Ectodermal cell (in vitro differentiated cells): Measurements from ENCODE around the gene ACOT12.

Experiments
- H3K27ac ChIP-seq: 2 replicates; pipeline ENCODE4 v1.7.0; 2013; ENCODE audit warnings: mild to moderate bottlenecking, low read depth, low read length; ENCODE audit not compliant: insufficient read depth, poor library complexity, severe bottlenecking
- H3K27me3 ChIP-seq: 2 replicates; pipeline ENCODE4 v1.7.0; 2013; ENCODE audit warnings: mild to moderate bottlenecking, low read length; ENCODE audit not compliant: insufficient read depth, control insufficient read depth, poor library complexity, severe bottlenecking
- H3K36me3 ChIP-seq: one replicate; pipeline ENCODE4 v1.7.0; 2013; ENCODE audit warnings: low read length; ENCODE audit not compliant: control insufficient read depth, insufficient read depth
- H3K4me1 ChIP-seq: one replicate; pipeline ENCODE4 v1.7.0; 2013; ENCODE audit warnings: low read length; ENCODE audit not compliant: control insufficient read depth, insufficient read depth
- H3K4me3 ChIP-seq: 2 replicates; pipeline ENCODE4 v1.7.0; 2013; ENCODE audit warnings: low read depth, low read length, control low read depth; ENCODE audit not compliant: insufficient read depth
- H3K9me3 ChIP-seq: 2 replicates; pipeline ENCODE4 v1.7.0; 2013; ENCODE audit warnings: mild to moderate bottlenecking, low read length, moderate library complexity; ENCODE audit not compliant: control insufficient read depth
- WGBS, 2 experiments: methylation state at CpG; one replicate each; pipeline ENCODE4 v1.1.7; 2013; ENCODE audit warnings: missing lambda C conversion rate in 2 of 2; 5-methylcytosine and 5-hydroxymethylcytosine counted together

The ACOT12 gene

GRCh38 chr5:81401266-81401665, 7.3 kb upstream of the ACOT12 start:
- Histone ChIP-seq H3K27me3 (no peaks in the 10 kb centered on the region), H3K36me3 (no peaks in the 10 kb centered on the region), H3K27ac (no peak overlapping the region), H3K4me3 (no peak overlapping the region), H3K4me1 (no peaks in the 10 kb centered on the region), H3K9me3 (no peaks in the 10 kb centered on the region)
- 89 to 92% methylated on average over 11 of the region's 11 CpGs for WGBS, 2 experiments

GRCh38 chr5:81400375-81400774, 6.4 kb upstream of the ACOT12 start:
- 75 to 88% methylated on average over 2 of the region's 2 CpGs for WGBS, 2 experiments
- no peak overlapping the region for H3K4me3 ChIP-seq
- H3K36me3 ChIP-seq = no peaks in the 10 kb centered on the region

DNA sequence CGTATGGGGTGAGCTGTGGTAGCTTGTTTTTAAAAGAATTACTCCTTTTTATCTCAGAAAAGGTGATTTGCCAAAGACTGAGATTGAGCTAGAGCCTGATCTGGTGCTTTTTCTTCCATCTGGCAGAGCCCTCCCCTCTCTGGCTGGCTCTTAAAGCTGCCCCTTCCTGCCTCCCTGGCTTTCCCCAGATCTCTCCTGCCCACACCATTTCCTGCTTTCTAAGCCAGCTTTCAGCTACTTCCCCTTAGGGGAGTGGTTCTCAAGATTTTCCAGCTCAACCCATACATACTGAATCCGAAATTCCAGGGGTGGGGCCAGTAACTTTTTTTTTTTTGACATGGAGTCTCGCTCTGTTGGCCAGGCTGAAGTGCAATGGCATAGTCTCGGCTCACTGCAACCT, 4.8 kb upstream of the ACOT12 start:
- WGBS, 2 experiments = 88 to 94% methylated on average over 4 of the region's 4 CpGs

More at GRCh38 chr5:81400375-81400774, 6.4 kb upstream of the ACOT12 start:
- H3K9me3 ChIP-seq = no peaks in the 10 kb centered on the region
- H3K27me3 ChIP-seq = no peaks in the 10 kb centered on the region
- H3K4me1 ChIP-seq = no peaks in the 10 kb centered on the region
- no peak overlapping the region for H3K27ac ChIP-seq

DNA sequence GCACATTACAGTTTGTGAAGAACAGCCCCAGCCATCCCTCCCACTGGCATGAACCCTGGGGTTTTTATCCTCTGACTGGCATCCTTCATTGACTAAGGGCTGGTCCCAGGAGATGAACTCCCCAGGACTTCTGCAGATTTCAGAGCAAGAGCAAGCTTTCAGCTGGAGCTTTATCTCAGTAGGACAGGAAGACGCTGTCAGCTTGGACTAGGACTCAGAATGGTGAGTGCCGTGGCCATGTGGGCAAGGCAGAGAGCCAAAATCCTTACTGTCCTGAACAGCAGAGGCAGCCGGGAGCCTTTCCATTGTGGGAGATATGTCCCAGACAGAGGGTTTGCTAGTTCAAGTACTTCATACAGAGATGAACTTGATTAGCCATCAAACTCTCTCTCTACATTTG, 3.2 kb upstream of the ACOT12 start:
- H3K4me1 ChIP-seq = no peaks in the 10 kb centered on the region
- no peak overlapping the region for H3K4me3 ChIP-seq
- H3K27me3 ChIP-seq = peaks cover 21% of the 10 kb centered on the region
- 60 to 67% methylated on average over 3 of the region's 3 CpGs for WGBS, 2 experiments
- H3K36me3 ChIP-seq = no peaks in the 10 kb centered on the region
- no peaks in the 10 kb centered on the region for H3K9me3 ChIP-seq
- H3K27ac ChIP-seq = no peak overlapping the region

More for the DNA sequence above, 4.8 kb upstream of the ACOT12 start:
- Histone ChIP-seq H3K27me3 (peaks cover 10% of the 10 kb centered on the region), H3K4me1 (no peaks in the 10 kb centered on the region), H3K27ac (no peak overlapping the region), H3K9me3 (no peaks in the 10 kb centered on the region), H3K36me3 (no peaks in the 10 kb centered on the region), H3K4me3 (no peak overlapping the region)

DNA sequence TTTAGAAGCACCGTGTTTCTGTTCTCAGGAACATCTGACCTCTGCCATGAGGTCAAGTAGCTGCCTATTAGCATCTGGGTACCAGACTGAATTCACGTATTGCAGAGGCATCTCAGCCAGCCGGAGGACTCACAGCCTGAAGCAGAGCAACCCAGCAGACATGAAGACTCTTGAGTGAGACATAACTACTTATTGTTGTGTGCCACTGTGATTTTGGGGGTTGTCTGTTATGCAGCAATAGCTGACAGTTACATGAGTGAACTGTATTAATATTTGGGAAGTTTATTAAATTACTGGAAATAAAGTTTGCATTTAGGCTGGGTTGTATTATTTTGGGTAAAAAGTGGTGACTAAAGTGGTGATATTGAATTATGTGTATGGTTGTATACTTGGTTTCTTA, 1.3 kb upstream of the ACOT12 start:
- Histone ChIP-seq H3K27ac (no peak overlapping the region), H3K27me3 (peaks cover 21% of the 10 kb centered on the region), H3K36me3 (no peaks in the 10 kb centered on the region), H3K4me1 (no peaks in the 10 kb centered on the region), H3K9me3 (no peaks in the 10 kb centered on the region), H3K4me3 (no peak overlapping the region)
- WGBS, 2 experiments = 84 to 91% methylated on average over 3 of the region's 3 CpGs

DNA sequence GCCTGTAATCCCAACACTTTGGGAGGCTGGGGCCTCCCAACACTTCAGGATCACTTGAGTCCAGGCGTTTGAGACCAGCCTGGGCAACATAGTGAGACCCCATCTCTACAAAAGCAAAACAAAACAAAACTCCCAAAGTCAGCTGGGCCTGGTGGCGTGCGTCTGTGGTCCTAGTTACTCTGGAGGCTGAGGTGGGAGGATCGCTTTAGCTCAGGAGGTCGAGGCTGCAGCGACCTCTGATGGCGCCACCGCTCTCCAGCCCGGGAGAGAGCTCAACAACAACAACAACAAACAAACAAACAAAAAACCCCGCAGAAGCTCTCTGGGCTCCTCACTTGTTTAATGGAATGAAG, 528 bp downstream of the ACOT12 start:
- Histone ChIP-seq H3K27ac (no peak overlapping the region), H3K27me3 (peaks cover 21% of the 10 kb centered on the region), H3K36me3 (no peaks in the 10 kb centered on the region), H3K9me3 (no peaks in the 10 kb centered on the region), H3K4me3 (peak overlapping the region; percentile 32), H3K4me1 (no peaks in the 10 kb centered on the region)
- WGBS, 2 experiments = 39 to 45% methylated on average over 10 of the region's 10 CpGs

DNA sequence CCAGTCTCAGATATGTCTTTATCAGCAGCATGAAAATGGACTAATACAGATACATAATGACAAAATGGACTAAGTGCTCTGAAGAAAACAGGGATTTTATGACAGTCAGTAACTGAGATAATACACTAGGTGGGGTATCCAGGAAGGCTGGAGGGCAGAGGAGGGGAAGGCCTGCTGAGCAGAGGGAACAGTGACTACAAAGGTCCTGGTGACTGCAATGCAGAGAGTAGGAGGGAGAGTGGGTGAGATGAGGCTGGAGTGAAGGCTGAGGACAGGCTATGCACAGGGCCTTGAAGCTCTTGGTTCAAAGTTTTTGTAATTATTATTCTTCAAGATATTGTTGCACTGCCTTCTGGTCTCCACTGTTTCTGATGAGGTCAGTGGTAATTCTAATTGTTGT, 4.9 kb downstream of the ACOT12 start:
- Histone ChIP-seq H3K4me3 (no peak overlapping the region), H3K4me1 (no peaks in the 10 kb centered on the region), H3K9me3 (no peaks in the 10 kb centered on the region), H3K36me3 (no peaks in the 10 kb centered on the region), H3K27me3 (peaks cover 14% of the 10 kb centered on the region), H3K27ac (no peak overlapping the region)

GRCh38 chr5:81388169-81388568, 5.8 kb downstream of the ACOT12 start:
- no peak overlapping the region for H3K27ac ChIP-seq

DNA sequence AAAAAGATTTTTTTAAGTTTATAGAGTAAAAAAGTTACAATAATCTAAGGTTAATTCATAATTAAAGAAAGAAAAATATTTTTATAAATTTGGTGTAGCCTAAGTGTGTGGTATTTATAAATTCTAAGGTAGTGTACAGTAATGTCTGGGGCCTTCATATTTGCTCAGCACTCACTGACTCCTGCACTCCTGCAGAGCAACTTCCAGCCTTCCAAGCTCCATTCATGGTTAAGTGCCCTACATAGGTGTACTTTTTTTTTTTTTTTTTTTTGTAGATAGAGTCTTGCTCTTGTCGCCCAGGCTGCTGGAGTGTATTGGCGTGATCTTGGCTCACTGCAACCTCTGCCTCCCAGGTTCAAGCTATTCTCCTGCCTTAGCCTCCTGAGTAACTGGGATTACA, 10.1 kb downstream of the ACOT12 start:
- no peak overlapping the region for H3K4me3 ChIP-seq
- H3K27me3 ChIP-seq = no peaks in the 10 kb centered on the region
- H3K27ac ChIP-seq = no peak overlapping the region
- WGBS, 2 experiments = 91 to 98% methylated on average over 2 of the region's 2 CpGs
- no peaks in the 10 kb centered on the region for H3K36me3 ChIP-seq
- no peaks in the 10 kb centered on the region for H3K9me3 ChIP-seq
- no peaks in the 10 kb centered on the region for H3K4me1 ChIP-seq

More at GRCh38 chr5:81388169-81388568, 5.8 kb downstream of the ACOT12 start:
- Histone ChIP-seq H3K9me3 (no peaks in the 10 kb centered on the region), H3K4me3 (no peak overlapping the region), H3K36me3 (no peaks in the 10 kb centered on the region), H3K4me1 (no peaks in the 10 kb centered on the region), H3K27me3 (peaks cover 5% of the 10 kb centered on the region)
- 82 to 98% methylated on average over 4 of the region's 4 CpGs for WGBS, 2 experiments

DNA sequence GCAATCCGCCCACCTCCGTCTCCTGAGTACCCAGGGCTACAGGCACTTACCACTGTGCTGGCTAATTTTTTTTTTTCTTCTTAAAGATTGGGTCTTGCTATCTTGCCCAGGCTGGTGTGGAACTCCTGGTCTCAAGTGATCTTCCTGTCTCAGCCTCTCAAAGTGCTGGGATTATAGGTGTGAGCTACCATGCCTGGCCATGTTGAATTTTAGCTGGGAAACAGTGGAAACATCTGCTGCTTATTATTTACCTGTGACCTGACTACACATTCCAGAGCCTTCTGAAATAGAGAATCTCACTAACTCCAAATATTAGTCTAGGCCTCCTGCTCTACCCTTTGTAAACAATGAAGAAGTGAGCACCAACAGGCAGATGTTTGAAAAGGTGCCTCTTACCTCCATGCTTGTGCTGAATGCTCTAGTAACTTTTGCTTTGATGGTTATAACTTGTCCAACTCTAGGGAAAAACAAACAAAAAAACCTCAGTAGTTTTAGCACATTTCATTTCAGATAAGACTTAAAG, 22.5 kb downstream of the ACOT12 start:
- Histone ChIP-seq H3K4me1 (no peaks in the 10 kb centered on the region), H3K27me3 (no peaks in the 10 kb centered on the region), H3K27ac (no peak overlapping the region), H3K4me3 (no peak overlapping the region), H3K9me3 (no peaks in the 10 kb centered on the region), H3K36me3 (no peaks in the 10 kb centered on the region)
- 84 to 92% methylated on average over 2 of the region's 2 CpGs for WGBS, 2 experiments

GRCh38 chr5:81370912-81371311, 23.0 kb downstream of the ACOT12 start:
- no peak overlapping the region for H3K4me3 ChIP-seq
- H3K27ac ChIP-seq = no peak overlapping the region
- no peaks in the 10 kb centered on the region for H3K27me3 ChIP-seq
- H3K36me3 ChIP-seq = no peaks in the 10 kb centered on the region
- H3K4me1 ChIP-seq = no peaks in the 10 kb centered on the region
- H3K9me3 ChIP-seq = no peaks in the 10 kb centered on the region
